ENCODE data around the gene BTBD8. TPM values are rescaled to one million over a fixed set of nuclear protein-coding genes. Genes with fewer than 3 reads are reported as not detected.

BTBD8 gene
- total RNA-seq, 4 donors from 2014 or later: 1.4 to 6.7 (median 6.4) TPM

- no peaks in the 10 kb centered on the region for H3K9me3 ChIP-seq
- no peak for TF ChIP-seq EP300 (IDR thresholded peaks at IDR 0.05; ENCODE audit: low read depth)
- TF ChIP-seq POLR2AphosphoS5 (IDR thresholded peaks at IDR 0.05): no peak
- no peak for TF ChIP-seq CTCF (IDR thresholded peaks at IDR 0.05)
- no peak for TF ChIP-seq POLR2A (IDR thresholded peaks at IDR 0.05)
- WGBS, 2 donors (ENCODE audit: low coverage in 1 of 2): 83 to 85% methylated on average over 2 of the region's 2 CpGs
- intact Hi-C loops (cut with DNase I; ENCODE audit: low total_unique reads) (no loop called here), in situ Hi-C loops (cut with MboI; ENCODE audit: low pct_ligation_motif_present in 1 of 4, low pct_unique_long_range_greater_than_20kb in 1 of 4, low sequenced_read_pairs in 3 of 4) (no loop called here)
- H3K4me1 ChIP-seq: no peaks in the 10 kb centered on the region
- H3K4me3 ChIP-seq: no peak overlapping the region
- no peak overlapping the region for H3K27ac ChIP-seq
- no peaks in the 10 kb centered on the region for H3K36me3 ChIP-seq
- DNase-seq: no peak
- H3K27me3 ChIP-seq: no peaks in the 10 kb centered on the region
Measured at GRCh38 chr1:92038695-92039346, 41.3 kb upstream of the BTBD8 start.

- no peaks in the 10 kb centered on the region for H3K4me1 ChIP-seq
- intact Hi-C loops (cut with DNase I; ENCODE audit: low total_unique reads): no loop called here
Measured at GRCh38 chr1:92040971-92041370, 39.2 kb upstream of the BTBD8 start.

GRCh38 chr1:92043621-92044020 is 36.5 kb upstream of the BTBD8 start:
- Histone ChIP-seq H3K27me3 (no peaks in the 10 kb centered on the region), H3K4me3 (no peak overlapping the region), H3K9me3 (no peaks in the 10 kb centered on the region), H3K36me3 (no peaks in the 10 kb centered on the region), H3K4me1 (no peaks in the 10 kb centered on the region), H3K27ac (no peak overlapping the region)
- TF ChIP-seq POLR2AphosphoS5 (IDR thresholded peaks at IDR 0.05): no peak
- TF ChIP-seq POLR2A (IDR thresholded peaks at IDR 0.05): no peak
- no peak for TF ChIP-seq CTCF (IDR thresholded peaks at IDR 0.05)
- TF ChIP-seq EP300 (IDR thresholded peaks at IDR 0.05; ENCODE audit: low read depth): no peak
- intact Hi-C loops (cut with DNase I; ENCODE audit: low total_unique reads) (no loop called here), in situ Hi-C loops (cut with MboI; ENCODE audit: low pct_ligation_motif_present in 1 of 4, low pct_unique_long_range_greater_than_20kb in 1 of 4, low sequenced_read_pairs in 3 of 4) (no loop called here)
- 71% methylated on average over 5 of the region's 5 CpGs; no CpG with 5 or more reads in 1 of the 2 donors for WGBS, 2 donors (ENCODE audit: low coverage in 1 of 2)
- no peak for DNase-seq

More at GRCh38 chr1:92040971-92041370, 39.2 kb upstream of the BTBD8 start:
- no peak overlapping the region for H3K27ac ChIP-seq
- no peaks in the 10 kb centered on the region for H3K36me3 ChIP-seq
- in situ Hi-C loops (cut with MboI; ENCODE audit: low pct_ligation_motif_present in 1 of 4, low pct_unique_long_range_greater_than_20kb in 1 of 4, low sequenced_read_pairs in 3 of 4): no loop called here
- no peak for TF ChIP-seq POLR2A (IDR thresholded peaks at IDR 0.05)
- no peak for TF ChIP-seq POLR2AphosphoS5 (IDR thresholded peaks at IDR 0.05)
- TF ChIP-seq EP300 (IDR thresholded peaks at IDR 0.05; ENCODE audit: low read depth): no peak
- no peak for TF ChIP-seq CTCF (IDR thresholded peaks at IDR 0.05)
- WGBS, 2 donors (ENCODE audit: low coverage in 1 of 2): 81 to 92% methylated on average over 1 of the region's 1 CpG
- no peak for DNase-seq
- H3K9me3 ChIP-seq: no peaks in the 10 kb centered on the region
- H3K27me3 ChIP-seq: no peaks in the 10 kb centered on the region
- H3K4me3 ChIP-seq: no peak overlapping the region

GRCh38 chr1:92045766-92046495 is 34.2 kb upstream of the BTBD8 start:
- Histone ChIP-seq H3K4me3 (no peak overlapping the region), H3K36me3 (no peaks in the 10 kb centered on the region), H3K9me3 (no peaks in the 10 kb centered on the region), H3K27ac (no peak overlapping the region), H3K4me1 (no peaks in the 10 kb centered on the region), H3K27me3 (no peaks in the 10 kb centered on the region)
- intact Hi-C loops (cut with DNase I; ENCODE audit: low total_unique reads): no loop called here
- no peak for DNase-seq
- in situ Hi-C loops (cut with MboI; ENCODE audit: low pct_ligation_motif_present in 1 of 4, low pct_unique_long_range_greater_than_20kb in 1 of 4, low sequenced_read_pairs in 3 of 4): no loop called here
- WGBS, 2 donors (ENCODE audit: low coverage in 1 of 2): 65 to 85% methylated on average over 1 to 2 of the region's 2 CpGs
- TF ChIP-seq CTCF (IDR thresholded peaks at IDR 0.05) (no peak), POLR2A (IDR thresholded peaks at IDR 0.05) (no peak), EP300 (IDR thresholded peaks at IDR 0.05; ENCODE audit: low read depth) (no peak), POLR2AphosphoS5 (IDR thresholded peaks at IDR 0.05) (no peak)

All from transverse colon (tissue), 4 donors.